GM19467 (cell line): ENCODE data around the gene NRXN3.

Experiments used
- ATAC-seq: cut with Tn5 transposase; IDR thresholded peaks from one replicate; pipeline ENCODE4 v1.9.1; 2021; ENCODE audit warnings: mild to moderate bottlenecking, moderate library complexity; ENCODE audit not compliant: unreplicated experiment

NRXN3 gene

GRCh38 chr14:79306546-79306945, 1136.4 kb downstream of the NRXN3 start:
- ATAC-seq, result no peak

DNA sequence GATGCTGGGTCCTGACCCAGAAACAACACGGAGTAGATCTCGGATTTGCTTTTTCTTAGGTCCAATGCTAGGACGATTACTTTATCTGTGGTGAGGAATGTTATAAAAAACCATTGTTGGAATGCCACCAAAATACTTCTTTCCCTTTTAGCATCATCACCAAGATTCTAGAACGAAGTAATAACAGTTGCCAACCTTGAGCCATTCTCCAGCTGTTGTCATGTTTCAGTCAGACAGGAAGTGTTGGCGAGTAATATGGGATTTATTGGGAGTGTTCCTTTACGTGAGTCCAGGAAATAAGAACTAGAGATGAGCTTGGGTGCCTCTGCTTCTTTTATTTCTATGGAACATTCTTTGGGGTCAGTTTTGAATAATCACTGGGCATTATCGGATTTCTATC, 1148.2 kb downstream of the NRXN3 start:
- no peak for ATAC-seq

DNA sequence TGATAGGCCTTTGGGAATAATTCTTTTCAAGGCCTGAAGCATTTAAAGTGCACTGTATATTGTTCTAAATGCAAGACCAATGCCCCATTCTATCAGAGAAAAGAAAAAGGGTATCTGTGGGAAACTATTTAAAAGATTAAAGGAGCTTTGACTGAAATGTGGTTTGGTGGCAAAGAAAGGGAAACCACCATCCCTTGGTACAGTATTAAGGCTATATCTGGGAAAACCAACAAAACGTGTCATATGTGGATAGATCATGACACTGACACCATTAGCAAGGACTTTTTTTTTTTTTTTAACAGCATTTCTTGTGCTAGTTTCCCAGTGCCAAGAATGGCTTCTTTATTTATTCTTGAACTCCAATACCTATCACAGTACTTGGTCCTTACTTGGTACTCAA, 1150.4 kb downstream of the NRXN3 start:
- ATAC-seq, result no peak

- ATAC-seq, result no peak
Measured at GRCh38 chr14:79321070-79321469, 1150.9 kb downstream of the NRXN3 start.

DNA sequence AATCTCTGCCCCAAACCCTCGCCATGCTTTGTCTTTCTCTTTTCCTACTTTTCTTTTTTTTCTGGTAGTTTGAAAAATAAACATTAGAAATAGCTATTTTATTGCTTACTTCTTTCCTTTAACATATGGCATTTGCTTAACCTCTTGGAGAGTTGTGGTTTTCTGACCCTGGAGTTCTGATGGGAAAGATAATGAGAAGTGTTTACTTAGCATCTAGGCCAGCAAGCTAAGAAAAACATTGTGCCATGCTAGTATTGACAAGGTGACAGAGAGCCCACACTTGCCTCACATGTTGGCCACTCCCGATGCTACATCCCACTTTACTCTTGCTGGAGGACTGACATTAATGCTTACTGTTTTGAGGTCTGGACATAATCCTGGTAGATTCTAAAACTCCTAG, 1154.9 kb downstream of the NRXN3 start:
- ATAC-seq, result no peak

GRCh38 chr14:79325557-79325956, 1155.4 kb downstream of the NRXN3 start:
- ATAC-seq, result no peak

GRCh38 chr14:79328863-79329262, 1158.7 kb downstream of the NRXN3 start:
- no peak for ATAC-seq

- no peak for ATAC-seq
Measured at GRCh38 chr14:79331830-79332229, 1161.7 kb downstream of the NRXN3 start.

- no peak for ATAC-seq
Measured at GRCh38 chr14:79332504-79333197, 1162.5 kb downstream of the NRXN3 start.

DNA sequence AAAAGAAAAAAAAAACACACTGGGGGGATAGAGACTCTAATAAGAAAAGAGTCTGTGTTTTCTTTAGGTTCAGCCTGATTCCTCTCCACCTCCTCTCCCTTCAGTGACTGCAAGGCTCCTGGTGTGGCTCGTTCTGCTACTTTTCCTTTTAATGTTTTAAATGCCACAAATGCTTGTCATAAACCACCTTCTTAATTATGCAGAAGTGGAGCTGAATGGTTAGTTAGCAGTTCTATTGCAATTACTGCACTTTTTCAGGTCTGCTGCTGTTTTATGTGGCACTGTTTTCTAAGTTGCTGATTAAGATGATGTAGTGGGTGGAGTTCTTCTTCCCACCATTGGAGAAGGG, 1163.0 kb downstream of the NRXN3 start:
- no peak for ATAC-seq

DNA sequence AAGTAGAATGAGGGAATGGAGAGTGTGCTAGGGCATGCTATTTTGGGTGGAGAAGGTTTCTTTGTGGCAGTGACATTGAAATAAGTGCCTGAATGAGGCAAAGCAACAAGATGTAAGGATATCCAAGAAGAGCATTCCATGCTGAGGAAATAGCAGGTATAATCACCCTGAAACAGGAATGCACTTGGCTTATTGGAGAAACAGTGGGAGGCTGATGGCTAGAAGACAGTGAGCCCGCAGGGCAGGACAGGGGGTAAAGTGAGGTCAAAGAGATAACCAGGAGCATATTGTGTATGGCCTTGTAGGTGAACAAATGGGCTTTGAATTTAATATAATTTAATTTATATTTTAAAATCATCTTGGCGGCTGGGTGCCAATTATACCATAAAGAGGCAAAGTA, 1164.1 kb downstream of the NRXN3 start:
- no peak for ATAC-seq

DNA sequence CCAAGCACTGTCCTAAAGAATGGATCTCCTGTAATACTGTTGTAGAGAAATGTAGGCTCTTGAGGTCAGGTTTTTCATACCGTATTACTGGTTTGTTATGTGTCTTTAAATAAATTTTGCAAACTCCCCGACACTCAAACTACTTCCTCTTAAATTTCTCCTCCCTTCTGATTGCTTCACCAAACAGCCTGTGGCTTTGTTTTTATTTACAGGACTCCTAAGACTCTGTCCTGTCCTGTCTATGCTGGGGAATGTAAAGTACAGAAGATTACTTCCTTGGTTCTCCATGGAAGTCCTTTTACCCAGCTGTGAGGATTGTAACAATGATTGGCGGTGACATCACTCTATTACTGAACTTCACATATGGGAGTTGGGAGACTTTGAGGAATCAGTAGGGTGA, 1167.6 kb downstream of the NRXN3 start:
- ATAC-seq, result no peak

GRCh38 chr14:79342942-79343341, 1172.8 kb downstream of the NRXN3 start:
- ATAC-seq, result no peak

- no peak for ATAC-seq
Measured at GRCh38 chr14:79351011-79351410, 1180.8 kb downstream of the NRXN3 start.

GRCh38 chr14:79352076-79352630, 1182.0 kb downstream of the NRXN3 start:
- no peak for ATAC-seq

DNA sequence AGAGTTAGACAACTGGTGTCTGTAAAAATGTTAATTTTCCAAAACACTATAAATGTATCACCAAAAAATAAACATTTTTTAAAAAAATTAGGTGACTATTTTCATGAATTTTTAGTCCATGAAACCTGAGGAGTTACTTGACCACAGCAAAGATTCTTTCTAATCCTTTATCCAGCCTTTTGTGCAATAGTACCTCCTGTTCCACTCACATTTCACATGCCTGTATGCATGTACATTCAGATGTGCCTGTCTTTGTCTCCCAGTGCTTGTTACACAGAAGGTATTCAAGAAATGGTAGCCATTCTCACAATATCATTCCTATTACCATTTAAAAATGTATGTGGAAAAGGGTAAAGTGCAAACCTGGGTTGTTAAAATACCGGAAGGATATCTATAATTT, 1184.2 kb downstream of the NRXN3 start:
- ATAC-seq, result no peak

GRCh38 chr14:79356040-79356439, 1185.9 kb downstream of the NRXN3 start:
- no peak for ATAC-seq

DNA sequence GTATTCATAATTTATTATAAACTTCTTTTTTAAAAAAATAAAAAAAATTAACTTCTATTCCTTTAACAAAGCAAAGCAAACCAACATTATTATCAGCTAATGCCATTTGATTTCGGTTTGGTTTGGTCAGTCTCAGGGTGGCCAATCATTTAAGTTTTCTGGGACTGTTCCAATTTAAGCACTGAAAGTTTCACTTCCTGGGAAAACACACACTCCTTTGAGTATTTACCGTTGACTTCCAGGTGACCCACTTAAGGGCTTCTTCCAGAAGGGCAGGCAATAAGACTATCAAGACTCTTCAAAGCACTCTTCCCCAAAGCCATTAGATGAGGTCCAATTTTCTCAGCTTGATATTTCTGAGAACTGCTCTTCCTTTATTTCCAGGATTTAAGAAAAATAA, 1187.1 kb downstream of the NRXN3 start:
- no peak for ATAC-seq

DNA sequence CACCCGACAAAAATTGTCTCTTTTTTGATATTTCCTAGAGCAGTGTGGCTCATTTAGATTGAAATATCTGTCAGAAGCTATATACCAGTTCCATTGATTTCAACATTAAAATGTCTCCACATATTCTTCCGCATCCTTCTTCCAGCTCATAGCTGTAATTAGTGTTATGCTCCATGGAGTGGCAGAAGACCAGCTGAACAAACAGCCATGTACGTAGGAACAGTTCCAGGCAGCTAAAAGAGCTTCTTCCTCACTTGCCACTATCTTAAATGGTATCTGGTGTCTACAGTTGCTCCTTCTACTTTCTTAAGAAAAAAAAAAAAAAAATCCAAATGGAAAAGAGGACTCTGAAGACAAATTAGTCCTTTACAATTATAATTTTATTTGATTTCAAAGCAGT, 1193.1 kb downstream of the NRXN3 start:
- no peak for ATAC-seq

- no peak for ATAC-seq
Measured at GRCh38 chr14:79369359-79370332, 1199.5 kb downstream of the NRXN3 start.

DNA sequence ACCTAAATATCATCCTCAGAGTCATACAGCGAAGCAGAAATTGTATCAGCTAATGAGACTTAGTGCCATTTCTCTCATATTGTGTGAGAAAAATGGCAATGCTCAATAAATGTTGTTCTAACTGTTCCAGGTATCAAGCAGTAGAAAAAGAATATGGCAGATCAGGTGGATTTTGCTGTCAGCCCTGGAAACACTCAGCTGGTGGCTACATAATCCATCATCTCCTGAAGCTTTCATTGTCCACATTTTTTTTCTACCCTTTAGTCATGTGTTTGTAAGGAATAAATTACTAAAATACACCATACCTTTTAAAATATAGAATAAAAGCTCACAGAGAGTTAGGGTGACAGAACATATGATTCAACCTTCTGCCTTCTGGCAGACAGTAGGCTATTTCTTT, 1200.8 kb downstream of the NRXN3 start:
- no peak for ATAC-seq

- ATAC-seq, result no peak
Measured at GRCh38 chr14:79373451-79373850, 1203.3 kb downstream of the NRXN3 start.
